Bronchial epithelial cell (primary cell): ENCODE data around the gene TUBA4B. TPM values are rescaled to one million over a fixed set of nuclear protein-coding genes. Genes with fewer than 3 reads are reported as not detected.

Experiments
- DNase-seq: peaks from one replicate; pipeline ENCODE4 v3.0.0-alpha.2; 2010; ENCODE audit warnings: low read depth
- FAIRE-seq: peaks from 2 replicates; lab custom pipeline; 2011; peaks lifted over from hg19 to GRCh38; lab: Jason Lieb, UNC
- H3K27me3 ChIP-seq: 2 replicates; pipeline ENCODE4 v1.5.1; 2011; ENCODE audit warnings: low read length; ENCODE audit not compliant: control insufficient read depth, insufficient read depth
- H3K36me3 ChIP-seq: 2 replicates; pipeline ENCODE4 v1.5.1; 2011; ENCODE audit warnings: low read length; ENCODE audit not compliant: control insufficient read depth, insufficient read depth
- H3K4me3 ChIP-seq: 2 replicates; pipeline ENCODE4 v1.5.1; 2011; ENCODE audit warnings: mild to moderate bottlenecking, low read depth, low read length, control low read depth
- CTCF ChIP-seq: IDR thresholded peaks from 2 replicates; pipeline ENCODE4 v1.5.1; 2011; ENCODE audit warnings: mild to moderate bottlenecking, moderate library complexity, low read length, control low read depth, inconsistent platforms; ENCODE audit not compliant: insufficient read depth, severe bottlenecking
- total RNA-seq: library from RNA; depleted of rRNA; stranded (reverse); fragments of >200 nt; gene quantifications from 2 replicates; pipeline ENCODE4 v1.2.1, GENCODE V29; 2014

TUBA4B gene
- total RNA-seq, 1 donor from 2014 or later: not detected

GRCh38 chr2:219223831-219224610 is 29.0 kb upstream of the TUBA4B start:
- no peak for TF ChIP-seq CTCF
- peaks cover 40% of the 10 kb centered on the region for H3K36me3 ChIP-seq
- FAIRE-seq: no peak

DNA sequence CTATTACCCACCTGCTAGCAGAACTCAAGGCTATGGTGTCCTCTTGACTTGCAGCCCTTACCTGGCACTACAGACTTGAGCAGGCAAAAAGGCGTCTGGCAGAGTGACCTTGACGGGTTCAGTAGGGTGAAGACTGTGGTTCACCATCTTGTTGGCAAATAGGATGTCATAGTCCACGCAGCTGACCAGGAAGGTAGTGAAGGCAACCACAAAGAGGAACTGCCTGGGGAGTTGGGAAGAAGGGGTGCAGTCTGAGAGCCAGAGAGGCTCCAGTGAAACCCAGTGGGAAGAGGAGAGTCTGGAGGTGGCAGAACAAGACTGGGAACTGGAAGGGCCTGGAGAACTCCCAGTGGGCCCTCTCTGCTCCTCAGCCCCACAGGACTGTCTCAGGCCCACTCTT is 27.7 kb upstream of the TUBA4B start:
- peaks cover 40% of the 10 kb centered on the region for H3K36me3 ChIP-seq
- no peaks in the 10 kb centered on the region for H3K27me3 ChIP-seq
- no peak for TF ChIP-seq CTCF
- FAIRE-seq (no peak), DNase-seq (no peak)
- H3K4me3 ChIP-seq: no peak overlapping the region

More at GRCh38 chr2:219223831-219224610, 29.0 kb upstream of the TUBA4B start:
- no peak overlapping the region for H3K4me3 ChIP-seq
- H3K27me3 ChIP-seq: no peaks in the 10 kb centered on the region
- no peak for DNase-seq

DNA sequence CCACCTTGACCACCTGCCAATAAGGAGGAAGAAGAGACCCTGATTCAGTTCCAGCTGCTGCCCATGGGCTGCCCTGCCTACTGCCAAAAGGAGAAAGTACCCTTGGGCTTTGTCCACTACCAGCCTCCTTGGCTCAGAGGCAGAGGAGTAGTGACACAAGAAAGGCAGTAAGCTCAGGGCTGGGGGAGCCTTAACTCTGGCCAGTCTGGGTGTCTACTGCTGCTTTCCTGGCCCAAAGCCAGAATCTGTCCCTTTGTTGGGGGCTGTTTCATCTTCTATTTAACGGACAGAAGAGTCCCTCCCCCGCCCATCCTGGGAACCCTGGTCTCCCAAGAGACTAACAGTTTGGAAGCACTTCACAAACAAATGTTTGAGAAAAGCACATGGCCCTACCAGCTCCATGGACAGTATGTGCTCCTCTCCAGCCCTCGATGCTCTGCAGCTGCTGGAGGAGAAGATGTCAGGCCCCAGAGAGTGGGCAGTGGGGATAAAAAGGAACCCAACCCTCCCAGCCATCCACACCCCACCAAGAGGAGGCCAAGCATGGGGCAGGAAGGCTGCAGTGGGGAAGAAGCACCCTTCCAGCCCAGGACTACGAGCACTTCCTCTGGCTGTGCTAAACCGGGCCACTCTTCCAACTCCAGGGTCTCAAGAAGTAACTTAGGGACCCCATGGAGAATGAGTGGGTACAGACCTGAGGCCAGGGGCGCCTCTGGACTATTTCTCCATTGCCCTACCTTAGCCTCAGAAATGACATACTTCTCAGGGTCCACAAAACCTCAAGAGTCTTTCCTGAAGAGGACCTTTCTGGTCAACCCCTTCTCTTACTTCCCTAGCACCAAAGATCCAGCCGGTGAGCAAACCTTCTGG is 24.8 kb upstream of the TUBA4B start:
- no peak for TF ChIP-seq CTCF

DNA sequence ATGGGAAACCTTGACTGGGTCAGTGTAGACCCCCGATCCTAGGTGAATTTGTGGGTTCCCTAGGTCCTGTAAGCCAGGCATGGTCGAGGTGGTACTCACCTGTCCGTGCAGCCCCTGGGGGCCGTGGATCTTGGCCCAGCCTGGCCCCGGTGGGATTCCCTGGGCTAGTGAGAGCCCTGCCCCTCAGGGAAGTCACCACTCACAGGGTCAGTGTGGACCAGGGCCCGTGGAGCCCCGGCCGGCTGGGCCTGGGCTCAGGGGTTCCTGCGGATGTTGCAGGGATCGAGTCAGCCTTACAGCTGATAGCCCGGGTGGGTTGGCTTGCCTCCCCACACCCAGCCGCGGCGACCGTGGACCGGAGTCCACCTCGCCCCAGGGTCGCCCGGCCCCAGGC is 24.1 kb upstream of the TUBA4B start:
- H3K27me3 ChIP-seq: no peaks in the 10 kb centered on the region
- peak overlapping the region; percentile 80 for H3K4me3 ChIP-seq
- TF ChIP-seq CTCF: no peak
- peaks cover 32% of the 10 kb centered on the region for H3K36me3 ChIP-seq
- DNase-seq: no peak
- no peak for FAIRE-seq

More for the DNA sequence above, 24.8 kb upstream of the TUBA4B start:
- H3K36me3 ChIP-seq: peaks cover 32% of the 10 kb centered on the region
- DNase-seq (no peak), FAIRE-seq (no peak)
- peak overlapping the region; percentile 80 for H3K4me3 ChIP-seq
- no peaks in the 10 kb centered on the region for H3K27me3 ChIP-seq

- H3K36me3 ChIP-seq: peaks cover 29% of the 10 kb centered on the region
- peak within 1 kb of the TSS; percentile 80 for H3K4me3 ChIP-seq
- DNase-seq: peak; percentile 97
- peak; percentile 7 for FAIRE-seq
- no peak for TF ChIP-seq CTCF
- H3K27me3 ChIP-seq: no peaks in the 10 kb centered on the region
Measured at GRCh38 chr2:219229305-219230058, 23.6 kb upstream of the TUBA4B start, which contains the start of the genes ANKZF1 and ATG9A. TSS of gene ANKZF1 (plus strand) at chr2:219229806. CDS start at chr2:219230258, 452 bp downstream. TSS of gene ATG9A (minus strand) at chr2:219229636. CDS start at chr2:219228024, 1,612 bp downstream.
